Measurements from ENCODE around the gene PDE7B.

PDE7B gene

DNA sequence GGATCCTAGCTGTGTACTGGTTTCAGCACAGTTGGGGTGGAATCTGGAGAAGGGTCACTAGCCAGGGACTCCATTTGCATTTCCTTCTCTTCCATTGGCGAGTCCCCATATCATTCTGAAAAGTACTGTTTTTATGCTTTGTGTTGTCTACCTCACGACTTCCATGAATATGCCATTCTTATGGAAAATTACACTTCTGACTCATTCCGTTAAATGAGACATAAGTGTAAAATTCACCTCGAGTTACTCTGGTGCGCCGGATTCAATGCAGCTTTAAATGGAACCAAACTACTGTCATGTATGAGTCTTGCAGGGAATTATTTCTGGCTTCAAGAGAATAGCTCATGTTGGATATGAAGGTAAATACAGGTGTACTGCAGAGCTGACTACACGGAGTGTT lies 99.2 kb downstream of the PDE7B start:
- TF ChIP-seq, protein P1, sequence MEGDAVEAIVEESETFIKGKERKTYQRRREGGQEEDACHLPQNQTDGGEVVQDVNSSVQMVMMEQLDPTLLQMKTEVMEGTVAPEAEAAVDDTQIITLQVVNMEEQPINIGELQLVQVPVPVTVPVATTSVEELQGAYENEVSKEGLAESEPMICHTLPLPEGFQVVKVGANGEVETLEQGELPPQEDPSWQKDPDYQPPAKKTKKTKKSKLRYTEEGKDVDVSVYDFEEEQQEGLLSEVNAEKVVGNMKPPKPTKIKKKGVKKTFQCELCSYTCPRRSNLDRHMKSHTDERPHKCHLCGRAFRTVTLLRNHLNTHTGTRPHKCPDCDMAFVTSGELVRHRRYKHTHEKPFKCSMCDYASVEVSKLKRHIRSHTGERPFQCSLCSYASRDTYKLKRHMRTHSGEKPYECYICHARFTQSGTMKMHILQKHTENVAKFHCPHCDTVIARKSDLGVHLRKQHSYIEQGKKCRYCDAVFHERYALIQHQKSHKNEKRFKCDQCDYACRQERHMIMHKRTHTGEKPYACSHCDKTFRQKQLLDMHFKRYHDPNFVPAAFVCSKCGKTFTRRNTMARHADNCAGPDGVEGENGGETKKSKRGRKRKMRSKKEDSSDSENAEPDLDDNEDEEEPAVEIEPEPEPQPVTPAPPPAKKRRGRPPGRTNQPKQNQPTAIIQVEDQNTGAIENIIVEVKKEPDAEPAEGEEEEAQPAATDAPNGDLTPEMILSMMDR (conservative IDR thresholded peaks at IDR 0.05; ENCODE audit: low read depth, low read length) = no peak
- no peak overlapping the region for H3K4me3 ChIP-seq (IDR thresholded peaks at IDR 0.05; ENCODE audit: insufficient read depth, low read depth, low read length)
- no peaks in the 10 kb centered on the region for H3K27me3 ChIP-seq (ENCODE audit: insufficient read depth, low read depth)
- no peaks in the 10 kb centered on the region for H3K4me1 ChIP-seq (ENCODE audit: low read depth, poor library complexity, severe bottlenecking)
- H3K27ac ChIP-seq = no peak overlapping the region
- H3K4me2 ChIP-seq = no peak overlapping the region
- no peaks in the 10 kb centered on the region for H3K79me2 ChIP-seq (ENCODE audit: insufficient read depth, low read depth)
- no peak overlapping the region for H2AFZ ChIP-seq (ENCODE audit: low read depth)
- no peak overlapping the region for H3K9ac ChIP-seq
- H4K20me1 ChIP-seq (ENCODE audit: insufficient read depth) = no peaks in the 10 kb centered on the region
- no peaks in the 10 kb centered on the region for H3K36me3 ChIP-seq (ENCODE audit: insufficient read depth)

DNA sequence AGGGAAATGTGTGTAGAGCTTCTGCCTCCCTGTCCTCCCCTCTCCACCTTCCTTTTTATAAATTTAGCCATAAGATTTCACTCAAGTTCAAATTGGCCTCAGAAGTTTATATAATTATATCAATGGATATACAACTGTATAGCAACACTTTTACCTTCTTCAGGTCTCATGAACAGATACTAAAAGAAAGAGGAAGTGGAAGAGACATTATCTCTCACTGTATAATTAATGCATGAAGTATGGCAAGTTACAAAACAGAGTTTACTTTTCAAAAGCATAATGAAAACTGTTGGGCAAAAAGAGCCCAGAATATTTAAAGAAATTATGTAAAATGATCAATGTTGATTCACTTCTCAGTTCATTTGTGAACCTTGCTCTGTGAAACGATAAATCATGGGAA lies 99.7 kb downstream of the PDE7B start:
- no peak overlapping the region for H2AFZ ChIP-seq (ENCODE audit: low read depth)
- TF ChIP-seq, protein P1 (conservative IDR thresholded peaks at IDR 0.05; ENCODE audit: low read depth, low read length) = no peak
- H3K4me2 ChIP-seq = no peak overlapping the region
- H3K4me3 ChIP-seq (IDR thresholded peaks at IDR 0.05; ENCODE audit: insufficient read depth, low read depth, low read length) = no peak overlapping the region
- no peaks in the 10 kb centered on the region for H4K20me1 ChIP-seq (ENCODE audit: insufficient read depth)
- H3K9ac ChIP-seq = no peak overlapping the region
- H3K27ac ChIP-seq = no peak overlapping the region
- no peaks in the 10 kb centered on the region for H3K79me2 ChIP-seq (ENCODE audit: insufficient read depth, low read depth)
- no peaks in the 10 kb centered on the region for H3K4me1 ChIP-seq (ENCODE audit: low read depth, poor library complexity, severe bottlenecking)
- H3K36me3 ChIP-seq (ENCODE audit: insufficient read depth) = no peaks in the 10 kb centered on the region
- H3K27me3 ChIP-seq (ENCODE audit: insufficient read depth, low read depth) = no peaks in the 10 kb centered on the region

DNA sequence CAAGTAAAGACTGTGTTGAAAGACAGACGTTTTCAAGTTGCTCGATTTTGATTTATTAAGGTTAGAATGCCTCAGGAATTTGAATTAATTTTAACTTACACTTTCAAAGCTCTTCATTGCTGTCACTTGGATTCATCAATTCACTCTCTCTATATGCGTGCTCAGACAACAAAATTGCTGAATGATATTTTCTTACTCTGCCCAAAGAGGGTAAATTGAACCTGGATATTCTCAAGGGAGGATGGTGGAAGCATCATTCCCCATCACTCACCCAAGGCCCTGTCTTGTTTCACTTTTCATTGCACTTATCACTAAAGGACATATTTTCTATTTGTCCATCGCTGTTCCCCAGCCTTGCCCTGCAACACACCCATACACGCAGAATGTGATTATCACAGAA lies 102.3 kb downstream of the PDE7B start:
- Histone ChIP-seq H3K4me3 (IDR thresholded peaks at IDR 0.05; ENCODE audit: insufficient read depth, low read depth, low read length) (no peak overlapping the region), H3K4me2 (no peak overlapping the region), H3K9ac (no peak overlapping the region), H4K20me1 (ENCODE audit: insufficient read depth) (no peaks in the 10 kb centered on the region), H2AFZ (ENCODE audit: low read depth) (no peak overlapping the region), H3K79me2 (ENCODE audit: insufficient read depth, low read depth) (no peaks in the 10 kb centered on the region), H3K27me3 (ENCODE audit: insufficient read depth, low read depth) (no peaks in the 10 kb centered on the region), H3K4me1 (ENCODE audit: low read depth, poor library complexity, severe bottlenecking) (no peaks in the 10 kb centered on the region), H3K27ac (no peak overlapping the region), H3K36me3 (ENCODE audit: insufficient read depth) (no peaks in the 10 kb centered on the region)
- TF ChIP-seq, protein P1 (conservative IDR thresholded peaks at IDR 0.05; ENCODE audit: low read depth, low read length) = no peak

DNA sequence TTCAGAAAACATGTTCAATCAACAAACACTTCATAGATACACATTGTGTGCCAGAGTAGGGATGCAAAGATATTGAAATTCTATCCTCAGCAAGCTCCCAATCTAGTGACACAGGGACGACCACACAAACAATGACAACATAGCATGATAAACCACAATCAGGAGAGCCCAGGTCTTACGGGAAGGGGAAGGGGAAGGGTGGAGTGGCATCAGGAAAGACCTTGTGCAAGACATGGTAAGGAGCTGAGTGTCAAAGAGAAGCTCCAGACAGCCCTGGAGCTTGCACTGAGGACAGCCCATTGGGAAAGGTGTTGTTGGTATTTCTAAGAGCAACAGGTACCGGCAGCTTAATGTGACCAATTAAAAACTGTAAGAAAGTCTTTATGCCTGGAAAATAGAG lies 103.6 kb downstream of the PDE7B start:
- Histone ChIP-seq H3K36me3 (ENCODE audit: insufficient read depth) (no peaks in the 10 kb centered on the region), H3K4me1 (ENCODE audit: low read depth, poor library complexity, severe bottlenecking) (no peaks in the 10 kb centered on the region), H3K79me2 (ENCODE audit: insufficient read depth, low read depth) (no peaks in the 10 kb centered on the region), H3K4me3 (IDR thresholded peaks at IDR 0.05; ENCODE audit: insufficient read depth, low read depth, low read length) (no peak overlapping the region), H3K27ac (no peak overlapping the region), H3K9ac (no peak overlapping the region), H2AFZ (ENCODE audit: low read depth) (no peak overlapping the region), H4K20me1 (ENCODE audit: insufficient read depth) (no peaks in the 10 kb centered on the region), H3K27me3 (ENCODE audit: insufficient read depth, low read depth) (no peaks in the 10 kb centered on the region), H3K4me2 (no peak overlapping the region)
- TF ChIP-seq, protein P1 (conservative IDR thresholded peaks at IDR 0.05; ENCODE audit: low read depth, low read length) = no peak

DNA sequence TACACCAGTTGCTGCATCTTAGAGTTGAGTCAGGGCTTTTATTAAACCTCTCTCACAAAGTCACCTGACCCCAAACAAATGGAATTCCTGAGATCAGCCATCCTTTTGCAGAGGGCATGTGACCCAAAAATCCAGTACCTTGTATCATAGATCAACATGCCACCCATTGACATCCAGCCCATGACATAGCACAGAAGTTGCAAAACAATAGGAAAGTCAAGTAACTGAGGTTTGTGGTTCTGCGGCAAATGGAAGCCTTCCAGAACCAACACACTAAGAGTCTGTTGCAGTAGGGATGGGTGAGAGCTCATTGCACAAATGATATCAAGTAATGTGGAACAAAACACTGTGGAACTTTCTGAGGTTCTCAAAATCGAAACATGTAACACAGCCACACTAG lies 111.2 kb downstream of the PDE7B start:
- Histone ChIP-seq H2AFZ (ENCODE audit: low read depth) (no peak overlapping the region), H3K27me3 (ENCODE audit: insufficient read depth, low read depth) (no peaks in the 10 kb centered on the region), H3K79me2 (ENCODE audit: insufficient read depth, low read depth) (no peaks in the 10 kb centered on the region), H3K9ac (no peak overlapping the region), H3K4me2 (no peak overlapping the region), H3K4me3 (IDR thresholded peaks at IDR 0.05; ENCODE audit: insufficient read depth, low read depth, low read length) (no peak overlapping the region), H4K20me1 (ENCODE audit: insufficient read depth) (no peaks in the 10 kb centered on the region), H3K36me3 (ENCODE audit: insufficient read depth) (no peaks in the 10 kb centered on the region), H3K4me1 (ENCODE audit: low read depth, poor library complexity, severe bottlenecking) (no peaks in the 10 kb centered on the region), H3K27ac (no peak overlapping the region)
- TF ChIP-seq, protein P1 (conservative IDR thresholded peaks at IDR 0.05; ENCODE audit: low read depth, low read length) = no peak
